ENCODE results near the gene PCDHB7.
"Not testable (repeated sequence)": the region's sequence is repeated elsewhere in the genome, so short reads cannot be mapped to it uniquely, and the experiment has no call there.

The PCDHB7 gene

DNA sequence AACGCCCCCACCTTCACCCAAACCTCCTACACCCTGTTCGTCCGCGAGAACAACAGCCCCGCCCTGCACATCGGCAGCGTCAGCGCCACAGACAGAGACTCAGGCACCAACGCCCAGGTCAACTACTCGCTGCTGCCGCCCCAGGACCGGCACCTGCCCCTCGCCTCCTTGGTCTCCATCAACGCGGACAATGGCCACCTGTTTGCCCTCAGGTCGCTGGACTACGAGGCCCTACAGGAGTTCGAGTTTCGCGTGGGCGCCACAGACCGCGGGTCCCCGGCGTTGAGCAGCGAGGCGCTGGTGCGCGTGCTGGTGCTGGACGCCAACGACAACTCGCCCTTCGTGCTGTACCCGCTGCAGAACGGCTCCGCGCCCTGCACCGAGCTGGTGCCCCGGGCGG lies 52.4 kb downstream of the PCDHB7 start:
- DNase-seq (ENCODE audit: low spot score) = not testable (repeated sequence)

DNA sequence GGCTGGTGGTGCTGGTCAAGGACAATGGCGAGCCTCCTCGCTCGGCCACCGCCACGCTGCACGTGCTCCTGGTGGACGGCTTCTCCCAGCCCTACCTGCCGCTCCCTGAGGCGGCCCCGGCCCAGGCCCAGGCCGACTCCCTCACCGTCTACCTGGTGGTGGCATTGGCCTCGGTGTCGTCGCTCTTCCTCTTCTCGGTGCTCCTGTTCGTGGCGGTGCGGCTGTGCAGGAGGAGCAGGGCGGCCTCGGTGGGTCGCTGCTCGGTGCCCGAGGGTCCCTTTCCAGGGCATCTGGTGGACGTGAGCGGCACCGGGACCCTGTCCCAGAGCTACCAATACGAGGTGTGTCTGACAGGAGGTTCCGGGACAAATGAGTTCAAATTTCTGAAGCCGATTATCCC lies 53.0 kb downstream of the PCDHB7 start:
- DNase-seq (ENCODE audit: low spot score) = not testable (repeated sequence)
